Neural cell (in vitro differentiated cells): ENCODE data around the gene PRPH. TPM values are rescaled to one million over a fixed set of nuclear protein-coding genes. Genes with fewer than 3 reads are reported as not detected.

Source experiments
- H2AFZ ChIP-seq: fragments of 200-600, 300-800 bp; sonication (generic), shearing (Covaris generic); 2 replicates; pipeline ENCODE4 v1.6.0; 2014; ENCODE audit warnings: low read depth, mild to moderate bottlenecking, antibody characterized with exemption, low read length, moderate library complexity
- H3F3A ChIP-seq: fragments of 200-600 bp; shearing (Covaris generic); 2 replicates; pipeline ENCODE4 v1.6.1; 2016; ENCODE audit warnings: mild to moderate bottlenecking, moderate library complexity, mixed read lengths, antibody characterized with exemption, low read length; ENCODE audit not compliant: insufficient read depth, poor library complexity, severe bottlenecking
- H3K27ac ChIP-seq: fragments of 200-600, 300-800 bp; sonication (generic), shearing (Covaris generic); 2 replicates; pipeline ENCODE4 v1.5.1; 2014; ENCODE audit warnings: mild to moderate bottlenecking, low read length, moderate library complexity
- H3K27me3 ChIP-seq: fragments of 300-800, 200-600 bp; sonication (generic), shearing (Covaris generic); 2 replicates; pipeline ENCODE4 v1.6.0; 2014; ENCODE audit warnings: mild to moderate bottlenecking, low read depth, low read length, moderate library complexity; ENCODE audit not compliant: insufficient read depth
- H3K36me3 ChIP-seq: fragments of 300-800, 200-600 bp; sonication (generic), shearing (Covaris generic); 2 replicates; pipeline ENCODE4 v1.5.1; 2014; ENCODE audit warnings: mild to moderate bottlenecking, antibody characterized with exemption, low read length, moderate library complexity; ENCODE audit not compliant: insufficient read depth
- H3K4me2 ChIP-seq: fragments of 300-800, 200-600 bp; sonication (generic), shearing (Covaris generic); 2 replicates; pipeline ENCODE4 v1.6.0; 2014; ENCODE audit warnings: mild to moderate bottlenecking, low read length
- H3K4me3 ChIP-seq: fragments of 300-800, 200-600 bp; sonication (generic), shearing (Covaris generic); 2 replicates; pipeline ENCODE4 v1.5.1; 2014; ENCODE audit warnings: mild to moderate bottlenecking, low read length, moderate library complexity
- H3K79me2 ChIP-seq: fragments of 200-600 bp; shearing (Covaris generic); replicated peaks from 2 replicates; pipeline ENCODE4 v1.6.0; 2014; ENCODE audit warnings: mild to moderate bottlenecking, low read length, moderate library complexity; ENCODE audit not compliant: insufficient read depth
- H3K9ac ChIP-seq: fragments of 300-800, 200-600 bp; sonication (generic), shearing (Covaris generic); 2 replicates; pipeline ENCODE4 v1.6.1; 2016; ENCODE audit warnings: mild to moderate bottlenecking, low read length, mixed read lengths
- H3K9me2 ChIP-seq: fragments of 200-600 bp; shearing (Covaris generic); 2 replicates; pipeline ENCODE4 v1.6.1; 2016; ENCODE audit warnings: mild to moderate bottlenecking, low read length, mixed read lengths; ENCODE audit not compliant: insufficient read depth
- H3K9me3 ChIP-seq: fragments of 200-600, 300-800 bp; sonication (generic), shearing (Covaris generic); 2 replicates; pipeline ENCODE4 v1.6.1; 2016; ENCODE audit warnings: mild to moderate bottlenecking, mixed run types, low read length, moderate library complexity, mixed read lengths
- H4K20me1 ChIP-seq: fragments of 200-600 bp; shearing (Covaris generic); 2 replicates; pipeline ENCODE4 v1.6.1; 2016; ENCODE audit warnings: mild to moderate bottlenecking, mixed run types; ENCODE audit not compliant: insufficient read depth
- CTCF ChIP-seq: fragments of 450-650 bp; IDR thresholded peaks from 2 replicates; pipeline ENCODE4 v1.5.1; 2014; ENCODE audit warnings: antibody characterized with exemption, mild to moderate bottlenecking, moderate library complexity; ENCODE audit not compliant: poor library complexity, severe bottlenecking
- EP300 ChIP-seq: fragments of 450-650 bp; conservative IDR thresholded peaks from 2 replicates; pipeline ENCODE4 v1.6.1; 2014; ENCODE audit warnings: antibody characterized with exemption, mild to moderate bottlenecking, moderate library complexity; ENCODE audit not compliant: poor library complexity, severe bottlenecking
- EZH2 ChIP-seq: fragments of 200-600, 300-800 bp; shearing (Covaris generic), sonication (generic); IDR thresholded peaks from 2 replicates; pipeline ENCODE4 v1.6.1; 2014; ENCODE audit warnings: antibody characterized with exemption, low read length, borderline replicate concordance, mild to moderate bottlenecking; ENCODE audit not compliant: insufficient read depth, poor library complexity, severe bottlenecking
- MXI1 ChIP-seq: fragments of 450-650 bp; conservative IDR thresholded peaks from 2 replicates; pipeline ENCODE4 v1.6.1; 2014; ENCODE audit warnings: antibody characterized with exemption, mild to moderate bottlenecking; ENCODE audit not compliant: poor library complexity, severe bottlenecking
- POLR2AphosphoS5 ChIP-seq: IDR thresholded peaks from 2 replicates; pipeline ENCODE4 v1.6.1; 2012
- RAD21 ChIP-seq: fragments of 450-650 bp; conservative IDR thresholded peaks from 2 replicates; pipeline ENCODE4 v1.6.1; 2014; ENCODE audit warnings: antibody characterized with exemption, mild to moderate bottlenecking, moderate library complexity
- REST ChIP-seq: IDR thresholded peaks from 2 replicates; pipeline ENCODE4 v1.6.1; 2012; ENCODE audit warnings: borderline replicate concordance
- SMC3 ChIP-seq: fragments of 450-650 bp; conservative IDR thresholded peaks from 2 replicates; pipeline ENCODE4 v1.6.1; 2014; ENCODE audit warnings: antibody characterized with exemption, mild to moderate bottlenecking, moderate library complexity; ENCODE audit not compliant: poor library complexity
- TAF1 ChIP-seq: IDR thresholded peaks from 2 replicates; pipeline ENCODE4 v1.6.1; 2012; ENCODE audit warnings: low read depth
- polyA plus RNA-seq: library from polyadenylated mRNA; depleted of rRNA; stranded (reverse); fragments of >200 nt; gene quantifications from 2 replicates; pipeline ENCODE4 v1.2.3, GENCODE V29; 2014

The PRPH gene
- polyA plus RNA-seq, 1 donor from 2014 or later = not detected

- no peaks in the 10 kb centered on the region for H4K20me1 ChIP-seq
- H3K9me3 ChIP-seq = no peaks in the 10 kb centered on the region
- H3K27ac ChIP-seq = no peak overlapping the region
- no peaks in the 10 kb centered on the region for H3K79me2 ChIP-seq
- H2AFZ ChIP-seq = no peak overlapping the region
- peak overlapping the region; percentile 60 for H3K4me3 ChIP-seq
- H3K9ac ChIP-seq = peak overlapping the region; percentile 16
- TF ChIP-seq EZH2 (peak; percentile 73), RAD21 (no peak), SMC3 (no peak), POLR2AphosphoS5 (peak; percentile 24), EP300 (no peak), CTCF (no peak), REST (no peak)
- H3F3A ChIP-seq = no peaks in the 10 kb centered on the region
- H3K27me3 ChIP-seq = peaks cover 88% of the 10 kb centered on the region
- no peaks in the 10 kb centered on the region for H3K36me3 ChIP-seq
- peak overlapping the region; percentile 48 for H3K4me2 ChIP-seq
- H3K9me2 ChIP-seq = no peaks in the 10 kb centered on the region
Measured at GRCh38 chr12:49345825-49346658, 51.1 kb downstream of the PRPH start.

- Histone ChIP-seq H3K9me2 (no peaks in the 10 kb centered on the region), H3K9ac (peak within 1 kb of the TSS; percentile 16), H3K4me3 (peak within 1 kb of the TSS; percentile 60), H3K9me3 (no peaks in the 10 kb centered on the region), H4K20me1 (no peaks in the 10 kb centered on the region), H3K4me2 (peak within 1 kb of the TSS; percentile 48), H3K79me2 (no peaks in the 10 kb centered on the region), H3K27me3 (peaks cover 80% of the 10 kb centered on the region), H3F3A (no peaks in the 10 kb centered on the region), H2AFZ (no peak within 1 kb of the TSS), H3K27ac (no peak within 1 kb of the TSS), H3K36me3 (no peaks in the 10 kb centered on the region)
- no peak for TF ChIP-seq REST
- TF ChIP-seq SMC3 = no peak
- TF ChIP-seq MXI1 = no peak
- no peak for TF ChIP-seq EP300
- TF ChIP-seq RAD21 = no peak
- TF ChIP-seq EZH2 = peak; percentile 41
- TF ChIP-seq POLR2AphosphoS5 = no peak
- no peak for TF ChIP-seq TAF1
- TF ChIP-seq CTCF = no peak
Measured at GRCh38 chr12:49346659-49347310, 51.8 kb downstream of the PRPH start, which contains the start of gene DNAJC22. Gene DNAJC22 (plus strand): TSS chr12:49346888. CDS start chr12:49348873, 1,985 bp downstream.
